Sigmoid colon (tissue), 7 donors: ENCODE data around the gene LY9. TPM values are rescaled to one million over a fixed set of nuclear protein-coding genes. Genes with fewer than 3 reads are reported as not detected.

Experiments used
- DNase-seq: peaks from one replicate; pipeline ENCODE4 v3.0.0-alpha.2; 2019
- H3K27ac ChIP-seq, 4 donors: fragments of 200-600 bp; sonication (generic); one replicate each; pipeline ENCODE4 v1.5.1; 2016 to 2019; ENCODE audit warnings: mild to moderate bottlenecking in 1 of 4
- H3K27me3 ChIP-seq, 3 donors: fragments of 200-600 bp; sonication (generic); one replicate each; pipeline ENCODE4 v1.5.1; 2019; ENCODE audit warnings: mild to moderate bottlenecking in 1 of 3
- H3K36me3 ChIP-seq, 4 donors: fragments of 200-600 bp; sonication (generic); one replicate each; pipeline ENCODE4 v1.5.1; 2016 to 2019
- H3K4me1 ChIP-seq, 4 donors: fragments of 200-600 bp; sonication (generic); one replicate each; pipeline ENCODE4 v1.5.1; 2017 to 2019
- H3K4me3 ChIP-seq, 4 donors: fragments of 200-600 bp; sonication (generic); one replicate each; pipeline ENCODE4 v1.5.1; 2017 to 2019; ENCODE audit warnings: mild to moderate bottlenecking in 2 of 4, moderate library complexity in 1 of 4
- H3K9me3 ChIP-seq, 4 donors: fragments of 200-600 bp in 3 of 4; sonication (generic) in 3 of 4; one replicate each; pipeline versions ENCODE4 v1.5.1 to v1.6.1; 2013 to 2019
- CTCF ChIP-seq, 4 experiments: fragments of 450-650 bp in 3 of 4; fragments of 200-600 bp in 1 of 4; IDR thresholded peaks; one replicate each; pipeline ENCODE4 v1.5.1; 2016 to 2019; ENCODE audit warnings: antibody characterized with exemption in 4 of 4, mild to moderate bottlenecking in 3 of 4, moderate library complexity in 2 of 4
- EP300 ChIP-seq, 4 donors: sonication (generic); formaldehyde crosslinking; IDR thresholded peaks; one replicate each; pipeline ENCODE4 v1.6.1; 2017; ENCODE audit warnings: antibody characterized with exemption in 4 of 4
- POLR2A ChIP-seq, 2 donors: fragments of 450-650 bp; IDR thresholded peaks; one replicate each; pipeline ENCODE4 v1.6.1; 2016; ENCODE audit warnings: antibody characterized with exemption in 2 of 2, mild to moderate bottlenecking in 2 of 2, moderate library complexity in 2 of 2
- POLR2AphosphoS5 ChIP-seq, 4 donors: sonication (generic); formaldehyde crosslinking; IDR thresholded peaks; one replicate each; pipeline ENCODE4 v1.6.1; 2017; ENCODE audit warnings: antibody characterized with exemption in 4 of 4
- WGBS, 2 donors: extraction: QIAGEN DNeasy Blood & Tissue Kit; methylation state at CpG; one replicate each; pipeline ENCODE4 v1.1.7; 2013; 5-methylcytosine and 5-hydroxymethylcytosine counted together
- intact Hi-C: fragments of 100-400 bp; cut with DNase I; formaldehyde crosslinking; loops from one replicate; pipeline ENCODE4 v1.15.1; 2023
- polyA plus RNA-seq, 3 donors: library from polyadenylated mRNA; stranded (reverse); fragments of 200-250 nt; gene quantifications; one replicate each; pipeline ENCODE4 v1.2.3, GENCODE V29; 2013
- total RNA-seq, 4 donors: library from RNA; depleted of rRNA; stranded (reverse); fragments of >200 nt; gene quantifications; one replicate each; pipeline ENCODE4 v1.1.0, GENCODE V29; 2016
- donor health status: healthy with polysubstance abuse.
- donor health status: Bipolar disorder and iron deficiency.
- donor health status: healthy.

Gene LY9
- total and polyA plus RNA-seq, 7 donors: under 0.01 to 12.8 (median 0.23) TPM; not detected in 2

DNA sequence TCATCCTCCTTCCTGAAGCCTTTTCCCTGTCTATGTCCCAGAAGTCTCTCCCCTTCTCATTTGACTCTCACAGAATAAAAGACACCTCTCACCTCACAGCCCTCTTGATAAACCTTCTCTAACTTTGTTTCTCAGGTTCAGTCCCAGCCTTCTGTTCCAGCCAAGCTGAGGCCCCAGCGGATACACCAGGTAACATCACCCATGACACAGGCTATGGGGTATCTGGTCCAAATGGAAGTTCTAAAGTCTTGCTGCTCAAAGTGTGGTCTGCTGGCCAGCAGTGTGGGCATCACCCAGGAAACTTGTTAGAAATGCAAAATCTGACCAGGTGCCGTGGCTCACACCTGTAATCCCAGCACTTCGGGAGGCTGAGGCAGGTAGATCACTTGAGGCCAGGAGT, 23.2 kb downstream of the LY9 start:
- intact Hi-C loops: no loop called here
- H3K27me3 ChIP-seq: peaks cover 0 to 4% (median 0%) of the 10 kb centered on the region in 3 donors
- TF ChIP-seq POLR2A (IDR thresholded peaks at IDR 0.05): no peak
- TF ChIP-seq POLR2AphosphoS5 (IDR thresholded peaks at IDR 0.05): no peak
- TF ChIP-seq CTCF (IDR thresholded peaks at IDR 0.05): no peak
- no peak for TF ChIP-seq EP300 (IDR thresholded peaks at IDR 0.05)
- no peak overlapping the region for H3K27ac ChIP-seq
- 80 to 81% methylated on average over 3 of the region's 3 CpGs for WGBS, 2 donors
- no peak overlapping the region for H3K4me3 ChIP-seq
- DNase-seq: no peak
- H3K36me3 ChIP-seq: no peaks in the 10 kb centered on the region
- H3K9me3 ChIP-seq: no peaks in the 10 kb centered on the region
- H3K4me1 ChIP-seq: no peaks in the 10 kb centered on the region

DNA sequence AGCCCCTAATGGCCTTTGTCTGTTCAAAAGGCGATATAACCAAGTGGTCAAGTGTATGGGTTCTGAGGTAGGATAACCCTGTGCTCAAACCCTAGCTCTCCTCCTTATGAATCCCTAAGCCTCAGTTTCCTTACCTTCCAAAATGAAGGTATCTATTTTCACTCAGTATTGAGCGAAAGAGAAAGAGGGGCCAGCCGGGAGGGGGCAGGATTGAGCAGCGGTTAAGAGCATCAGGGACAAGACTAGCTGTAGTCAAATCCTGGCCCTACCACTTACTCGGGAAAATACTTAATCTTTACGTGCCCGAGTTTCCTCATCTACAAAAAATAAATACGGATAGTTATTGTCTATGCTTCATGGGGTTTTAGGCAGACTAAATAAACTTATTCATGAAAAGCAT, 25.7 kb downstream of the LY9 start:
- H3K9me3 ChIP-seq: no peaks in the 10 kb centered on the region
- H3K27ac ChIP-seq: no peak overlapping the region
- H3K4me1 ChIP-seq: no peaks in the 10 kb centered on the region
- H3K27me3 ChIP-seq: peaks cover 0 to 4% (median 0%) of the 10 kb centered on the region in 3 donors
- no peak overlapping the region for H3K4me3 ChIP-seq
- intact Hi-C loops: no loop called here
- 83 to 92% methylated on average over 8 of the region's 8 CpGs for WGBS, 2 donors
- H3K36me3 ChIP-seq: no peaks in the 10 kb centered on the region
- no peak for DNase-seq
- TF ChIP-seq POLR2AphosphoS5 (IDR thresholded peaks at IDR 0.05) (no peak), POLR2A (IDR thresholded peaks at IDR 0.05) (no peak), EP300 (IDR thresholded peaks at IDR 0.05) (no peak), CTCF (IDR thresholded peaks at IDR 0.05) (no peak)

DNA sequence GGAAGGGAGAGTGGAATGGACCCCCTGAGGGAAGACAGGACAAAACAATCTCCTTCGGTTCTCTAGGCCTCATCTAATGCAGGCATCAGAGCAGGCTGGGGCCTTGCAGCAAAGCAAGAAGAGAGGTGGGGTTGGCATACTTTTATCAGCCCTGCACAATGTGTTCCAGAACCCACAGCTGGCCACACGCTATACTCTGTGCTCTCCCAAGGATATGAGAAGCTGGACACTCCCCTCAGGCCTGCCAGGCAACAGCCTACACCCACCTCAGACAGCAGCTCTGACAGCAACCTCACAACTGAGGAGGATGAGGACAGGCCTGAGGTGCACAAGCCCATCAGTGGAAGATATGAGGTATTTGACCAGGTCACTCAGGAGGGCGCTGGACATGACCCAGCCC, 27.3 kb downstream of the LY9 start:
- no peaks in the 10 kb centered on the region for H3K27me3 ChIP-seq
- no peak overlapping the region for H3K4me3 ChIP-seq
- WGBS, 2 donors: 88 to 91% methylated on average over 3 of the region's 3 CpGs

GRCh38 chr1:160826546-160826945, 30.6 kb downstream of the LY9 start:
- H3K27me3 ChIP-seq: no peaks in the 10 kb centered on the region
- no peaks in the 10 kb centered on the region for H3K9me3 ChIP-seq
- H3K36me3 ChIP-seq: no peaks in the 10 kb centered on the region
- no peak overlapping the region for H3K4me3 ChIP-seq
- TF ChIP-seq CTCF (IDR thresholded peaks at IDR 0.05) (no peak), EP300 (IDR thresholded peaks at IDR 0.05) (no peak), POLR2AphosphoS5 (IDR thresholded peaks at IDR 0.05) (no peak), POLR2A (IDR thresholded peaks at IDR 0.05) (no peak)
- intact Hi-C loops: no loop called here
- H3K27ac ChIP-seq: no peak overlapping the region
- no peaks in the 10 kb centered on the region for H3K4me1 ChIP-seq
- WGBS, 2 donors: 98% methylated on average over 1 of the region's 1 CpG
- DNase-seq: no peak

More for the DNA sequence above, 27.3 kb downstream of the LY9 start:
- TF ChIP-seq EP300 (IDR thresholded peaks at IDR 0.05): no peak
- no peak for TF ChIP-seq CTCF (IDR thresholded peaks at IDR 0.05)
- TF ChIP-seq POLR2AphosphoS5 (IDR thresholded peaks at IDR 0.05): no peak
- TF ChIP-seq POLR2A (IDR thresholded peaks at IDR 0.05): no peak
- intact Hi-C loops: no loop called here
- Histone ChIP-seq H3K9me3 (no peaks in the 10 kb centered on the region), H3K36me3 (no peaks in the 10 kb centered on the region), H3K4me1 (no peaks in the 10 kb centered on the region), H3K27ac (no peak overlapping the region)
- no peak for DNase-seq

DNA sequence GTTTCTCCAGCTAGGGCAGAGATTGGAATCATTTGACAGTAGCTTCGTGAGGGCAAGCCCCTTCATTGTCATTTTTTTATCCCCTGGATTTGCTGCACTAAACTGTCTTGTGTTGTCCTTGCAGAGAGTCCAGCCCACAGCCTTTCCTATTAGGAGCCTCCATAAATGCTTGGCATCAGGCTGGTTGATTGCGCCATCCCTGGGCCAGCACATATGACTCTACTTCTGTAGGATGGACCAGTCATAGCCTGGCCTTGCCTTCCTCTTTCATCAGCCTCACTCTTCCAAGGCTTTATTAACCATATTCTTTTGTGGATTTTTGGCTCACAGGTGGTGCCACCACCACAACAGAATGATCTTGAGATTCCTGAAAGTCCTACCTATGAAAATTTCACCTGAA, 31.4 kb downstream of the LY9 start:
- TF ChIP-seq POLR2AphosphoS5 (IDR thresholded peaks at IDR 0.05) (no peak), POLR2A (IDR thresholded peaks at IDR 0.05) (no peak)
- WGBS, 2 donors: 95 to 97% methylated on average over 2 of the region's 2 CpGs
- H3K27ac ChIP-seq: no peak overlapping the region
- H3K36me3 ChIP-seq: no peaks in the 10 kb centered on the region
- no peaks in the 10 kb centered on the region for H3K9me3 ChIP-seq
- no peak overlapping the region for H3K4me3 ChIP-seq
- no peaks in the 10 kb centered on the region for H3K27me3 ChIP-seq
- DNase-seq: no peak
- intact Hi-C loops: no loop called here
- no peaks in the 10 kb centered on the region for H3K4me1 ChIP-seq
